HFF-Myc (cell line): ENCODE measurements around the gene PKNOX1.
"Not testable (repeated sequence)": the region's sequence is repeated elsewhere in the genome, so short reads cannot be mapped to it uniquely, and the experiment has no call there.

Source experiments
- DNase-seq: peaks from one replicate; pipeline ENCODE4 v3.0.0-alpha.2; 2011; ENCODE audit warnings: low read depth; ENCODE audit errors: extremely low read depth
- H3K4me3 ChIP-seq: replicated peaks from 2 replicates; pipeline ENCODE4 v1.5.1; 2011; ENCODE audit warnings: low read depth, mild to moderate bottlenecking, control low read depth, low read length
- TF ChIP-seq, protein P1 (sequence below): IDR thresholded peaks from 2 replicates; pipeline ENCODE4 v1.5.1; 2012; ENCODE audit warnings: mild to moderate bottlenecking, low read depth, low read length, control low read depth; ENCODE audit errors: missing control alignments

PKNOX1 gene

GRCh38 chr21:42988236-42988965, 14.0 kb downstream of the PKNOX1 start:
- H3K4me3 ChIP-seq, result no peak overlapping the region
- TF ChIP-seq, protein P1, sequence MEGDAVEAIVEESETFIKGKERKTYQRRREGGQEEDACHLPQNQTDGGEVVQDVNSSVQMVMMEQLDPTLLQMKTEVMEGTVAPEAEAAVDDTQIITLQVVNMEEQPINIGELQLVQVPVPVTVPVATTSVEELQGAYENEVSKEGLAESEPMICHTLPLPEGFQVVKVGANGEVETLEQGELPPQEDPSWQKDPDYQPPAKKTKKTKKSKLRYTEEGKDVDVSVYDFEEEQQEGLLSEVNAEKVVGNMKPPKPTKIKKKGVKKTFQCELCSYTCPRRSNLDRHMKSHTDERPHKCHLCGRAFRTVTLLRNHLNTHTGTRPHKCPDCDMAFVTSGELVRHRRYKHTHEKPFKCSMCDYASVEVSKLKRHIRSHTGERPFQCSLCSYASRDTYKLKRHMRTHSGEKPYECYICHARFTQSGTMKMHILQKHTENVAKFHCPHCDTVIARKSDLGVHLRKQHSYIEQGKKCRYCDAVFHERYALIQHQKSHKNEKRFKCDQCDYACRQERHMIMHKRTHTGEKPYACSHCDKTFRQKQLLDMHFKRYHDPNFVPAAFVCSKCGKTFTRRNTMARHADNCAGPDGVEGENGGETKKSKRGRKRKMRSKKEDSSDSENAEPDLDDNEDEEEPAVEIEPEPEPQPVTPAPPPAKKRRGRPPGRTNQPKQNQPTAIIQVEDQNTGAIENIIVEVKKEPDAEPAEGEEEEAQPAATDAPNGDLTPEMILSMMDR, result no peak
- peak; percentile 80 for DNase-seq

GRCh38 chr21:42989370-42989769, 15.0 kb downstream of the PKNOX1 start:
- H3K4me3 ChIP-seq, DNase-seq: not testable (repeated sequence)

GRCh38 chr21:42989816-42990650, 15.7 kb downstream of the PKNOX1 start:
- H3K4me3 ChIP-seq, result no peak overlapping the region
- DNase-seq, result no peak
- TF ChIP-seq, protein P1, result no peak

- TF ChIP-seq, protein P1, result no peak
- DNase-seq, result peak; percentile 87
- no peak overlapping the region for H3K4me3 ChIP-seq
Measured at GRCh38 chr21:42991992-42992740, 17.8 kb downstream of the PKNOX1 start.

GRCh38 chr21:42993051-42993712, 18.8 kb downstream of the PKNOX1 start:
- no peak for DNase-seq
- H3K4me3 ChIP-seq, result no peak overlapping the region
- TF ChIP-seq, protein P1, result no peak

- DNase-seq, result peak; percentile 75
- H3K4me3 ChIP-seq, result no peak overlapping the region
- TF ChIP-seq, protein P1, result no peak
Measured at GRCh38 chr21:42997053-42997452, 22.7 kb downstream of the PKNOX1 start.

DNA sequence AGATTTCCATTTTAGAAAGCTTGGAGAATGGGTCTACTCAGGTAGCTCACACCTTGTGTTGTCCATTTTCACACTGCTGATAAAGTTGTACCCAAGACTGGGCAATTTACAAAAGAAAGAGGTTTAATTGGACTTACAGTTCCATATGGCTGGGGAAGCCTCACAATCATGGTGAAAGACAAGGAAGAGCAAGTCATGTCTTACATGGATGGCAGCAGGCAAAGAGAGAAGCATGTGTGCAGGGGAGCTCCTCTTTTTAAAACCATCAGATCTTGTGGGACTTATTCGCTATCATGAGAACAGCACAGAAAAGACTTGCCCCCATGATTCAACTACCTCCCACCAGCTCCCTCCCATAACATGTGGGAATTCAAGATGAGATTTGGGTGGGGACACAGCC, 23.6 kb downstream of the PKNOX1 start:
- DNase-seq, H3K4me3 ChIP-seq: not testable (repeated sequence)

DNA sequence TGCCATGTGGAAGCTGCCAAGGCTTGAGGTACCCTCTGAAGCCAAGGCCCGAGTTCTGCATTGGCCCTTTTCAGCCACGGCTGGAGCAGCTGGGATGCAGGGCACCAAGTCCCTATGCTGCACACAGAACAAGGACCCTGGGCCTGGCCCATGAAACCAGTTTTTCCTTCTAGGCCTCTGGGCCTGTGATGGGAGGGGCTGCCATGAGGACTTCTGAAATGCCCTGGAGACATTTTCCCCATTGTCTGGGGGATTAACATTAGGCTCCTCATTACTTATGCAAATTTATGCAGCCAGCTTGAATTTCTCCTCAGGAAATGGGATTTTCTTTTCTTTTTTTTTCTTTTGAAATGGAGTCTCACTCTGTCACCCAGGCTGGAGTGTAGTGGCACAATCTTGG, 24.8 kb downstream of the PKNOX1 start:
- not testable (repeated sequence) for H3K4me3 ChIP-seq, DNase-seq

DNA sequence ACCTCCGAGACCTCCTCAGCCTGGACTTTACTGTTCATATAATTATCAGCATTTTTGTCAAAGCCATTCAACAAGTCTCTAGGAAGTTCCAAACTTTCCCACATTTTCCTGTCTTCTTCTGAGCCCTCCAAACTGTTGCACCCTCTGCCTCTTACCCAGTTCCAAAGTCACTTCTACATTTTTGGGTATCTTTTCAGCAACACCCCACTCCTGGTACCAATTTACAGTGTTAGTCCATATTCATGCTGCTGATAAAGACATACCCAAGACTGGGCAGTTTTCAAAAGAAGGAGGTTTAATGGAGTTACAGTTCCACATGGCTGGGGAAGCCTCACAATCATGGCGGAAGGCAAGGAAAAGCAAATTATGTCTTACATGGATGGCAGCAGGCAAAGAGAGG, 25.7 kb downstream of the PKNOX1 start:
- not testable (repeated sequence) for H3K4me3 ChIP-seq, DNase-seq
